Type B pancreatic cell (in vitro differentiated cells): ENCODE measurements around the gene FMO3. TPM values are rescaled to one million over a fixed set of nuclear protein-coding genes. Genes with fewer than 3 reads are reported as not detected.
A peak's percentile ranks its signal among the peaks of the same experiment; 100 is the strongest.

Experiments
- DNase-seq: peaks from one replicate; pipeline ENCODE4 v3.0.0; 2021; ENCODE audit warnings: mixed read lengths; ENCODE audit not compliant: unreplicated experiment; ENCODE audit errors: extremely low spot score
- H3K27ac Mint-ChIP-seq: 2 replicates; pipeline ENCODE4 v1.8.0; 2021; ENCODE audit warnings: mild to moderate bottlenecking, mixed read lengths
- H3K27me3 Mint-ChIP-seq: 2 replicates; pipeline ENCODE4 v1.8.0; 2021; ENCODE audit warnings: mixed read lengths
- H3K36me3 Mint-ChIP-seq: 2 replicates; pipeline ENCODE4 v1.8.0; 2021; ENCODE audit warnings: mixed read lengths
- H3K4me1 Mint-ChIP-seq: one replicate; pipeline ENCODE4 v1.8.0; 2021; ENCODE audit warnings: mixed read lengths; ENCODE audit not compliant: unreplicated experiment
- H3K4me3 Mint-ChIP-seq: 2 replicates; pipeline ENCODE4 v1.8.0; 2021; ENCODE audit warnings: mild to moderate bottlenecking, mixed read lengths
- H3K9me3 Mint-ChIP-seq: 2 replicates; pipeline ENCODE4 v1.8.0; 2021; ENCODE audit warnings: mixed read lengths
- total RNA-seq: library from RNA; stranded (reverse); gene quantifications from 2 replicates; pipeline ENCODE4 v1.2.1, GENCODE V29; 2021; ENCODE audit warnings: low replicate concordance
- TF ChIP-seq, protein P1 (sequence below): fragments of 200-600 bp; sonication (generic); conservative IDR thresholded peaks from 2 replicates; pipeline ENCODE4 v1.5.0; 2021; ENCODE audit warnings: antibody characterized with exemption, mild to moderate bottlenecking

The FMO3 gene
- total RNA-seq, 1 donor from 2014 or later: 0.56 TPM

DNA sequence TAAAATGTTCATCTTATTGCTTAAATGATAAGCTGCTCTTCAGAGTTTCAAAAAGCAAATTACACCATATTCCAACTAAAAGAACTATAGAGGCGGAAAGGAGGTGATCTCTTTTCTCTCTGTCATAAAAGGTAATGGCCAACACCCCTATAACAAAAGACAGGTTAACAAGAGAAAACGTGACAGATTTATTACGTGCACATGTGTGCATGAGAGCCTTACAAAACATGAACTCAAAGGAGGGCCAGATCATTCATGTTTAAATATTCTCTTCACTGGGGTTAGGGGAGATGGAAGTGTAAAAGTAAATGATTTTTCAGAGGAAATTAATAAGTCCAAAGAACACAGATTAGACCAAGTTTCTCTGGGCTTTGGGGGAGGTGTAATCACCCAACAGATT lies 67.8 kb downstream of the FMO3 start:
- TF ChIP-seq, protein P1, sequence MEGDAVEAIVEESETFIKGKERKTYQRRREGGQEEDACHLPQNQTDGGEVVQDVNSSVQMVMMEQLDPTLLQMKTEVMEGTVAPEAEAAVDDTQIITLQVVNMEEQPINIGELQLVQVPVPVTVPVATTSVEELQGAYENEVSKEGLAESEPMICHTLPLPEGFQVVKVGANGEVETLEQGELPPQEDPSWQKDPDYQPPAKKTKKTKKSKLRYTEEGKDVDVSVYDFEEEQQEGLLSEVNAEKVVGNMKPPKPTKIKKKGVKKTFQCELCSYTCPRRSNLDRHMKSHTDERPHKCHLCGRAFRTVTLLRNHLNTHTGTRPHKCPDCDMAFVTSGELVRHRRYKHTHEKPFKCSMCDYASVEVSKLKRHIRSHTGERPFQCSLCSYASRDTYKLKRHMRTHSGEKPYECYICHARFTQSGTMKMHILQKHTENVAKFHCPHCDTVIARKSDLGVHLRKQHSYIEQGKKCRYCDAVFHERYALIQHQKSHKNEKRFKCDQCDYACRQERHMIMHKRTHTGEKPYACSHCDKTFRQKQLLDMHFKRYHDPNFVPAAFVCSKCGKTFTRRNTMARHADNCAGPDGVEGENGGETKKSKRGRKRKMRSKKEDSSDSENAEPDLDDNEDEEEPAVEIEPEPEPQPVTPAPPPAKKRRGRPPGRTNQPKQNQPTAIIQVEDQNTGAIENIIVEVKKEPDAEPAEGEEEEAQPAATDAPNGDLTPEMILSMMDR: no peak
- Mint-ChIP-seq H3K27me3 (peaks cover 6% of the 10 kb centered on the region), H3K36me3 (no peaks in the 10 kb centered on the region), H3K27ac (no peak overlapping the region), H3K4me3 (no peak overlapping the region), H3K9me3 (peaks cover 6% of the 10 kb centered on the region), H3K4me1 (peaks cover 21% of the 10 kb centered on the region)
- DNase-seq: no peak

- TF ChIP-seq, protein P1: no peak
- H3K4me1 Mint-ChIP-seq: peaks cover 21% of the 10 kb centered on the region
- H3K4me3 Mint-ChIP-seq: no peak overlapping the region
- DNase-seq: no peak
- H3K36me3 Mint-ChIP-seq: no peaks in the 10 kb centered on the region
- no peak overlapping the region for H3K27ac Mint-ChIP-seq
- peaks cover 6% of the 10 kb centered on the region for H3K27me3 Mint-ChIP-seq
- H3K9me3 Mint-ChIP-seq: peaks cover 6% of the 10 kb centered on the region
Measured at GRCh38 chr1:171159148-171159547, 68.4 kb downstream of the FMO3 start.

DNA sequence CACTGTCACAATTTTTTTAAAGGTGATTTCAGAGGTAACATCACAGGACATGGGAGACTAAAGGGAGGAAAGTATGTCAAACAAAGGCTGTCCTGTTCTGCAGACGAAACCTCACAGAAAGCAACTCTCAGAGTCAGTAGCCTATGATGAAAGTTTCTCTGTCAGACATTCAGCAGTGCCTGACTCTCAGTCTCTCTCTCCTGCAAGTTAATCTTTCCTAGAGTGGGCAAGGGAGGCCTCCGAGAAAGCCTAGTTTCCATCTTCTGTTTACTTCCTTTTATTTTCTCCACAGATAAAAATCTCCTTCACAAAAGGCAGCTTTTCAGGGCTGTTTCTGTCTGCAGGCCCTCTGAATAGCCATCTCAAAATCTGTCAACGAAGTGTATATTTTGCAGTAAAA lies 69.5 kb downstream of the FMO3 start:
- Mint-ChIP-seq H3K27ac (no peak overlapping the region), H3K4me3 (no peak overlapping the region), H3K9me3 (peaks cover 10% of the 10 kb centered on the region), H3K27me3 (peaks cover 6% of the 10 kb centered on the region), H3K4me1 (peaks cover 21% of the 10 kb centered on the region), H3K36me3 (no peaks in the 10 kb centered on the region)
- TF ChIP-seq, protein P1: no peak
- DNase-seq: no peak

DNA sequence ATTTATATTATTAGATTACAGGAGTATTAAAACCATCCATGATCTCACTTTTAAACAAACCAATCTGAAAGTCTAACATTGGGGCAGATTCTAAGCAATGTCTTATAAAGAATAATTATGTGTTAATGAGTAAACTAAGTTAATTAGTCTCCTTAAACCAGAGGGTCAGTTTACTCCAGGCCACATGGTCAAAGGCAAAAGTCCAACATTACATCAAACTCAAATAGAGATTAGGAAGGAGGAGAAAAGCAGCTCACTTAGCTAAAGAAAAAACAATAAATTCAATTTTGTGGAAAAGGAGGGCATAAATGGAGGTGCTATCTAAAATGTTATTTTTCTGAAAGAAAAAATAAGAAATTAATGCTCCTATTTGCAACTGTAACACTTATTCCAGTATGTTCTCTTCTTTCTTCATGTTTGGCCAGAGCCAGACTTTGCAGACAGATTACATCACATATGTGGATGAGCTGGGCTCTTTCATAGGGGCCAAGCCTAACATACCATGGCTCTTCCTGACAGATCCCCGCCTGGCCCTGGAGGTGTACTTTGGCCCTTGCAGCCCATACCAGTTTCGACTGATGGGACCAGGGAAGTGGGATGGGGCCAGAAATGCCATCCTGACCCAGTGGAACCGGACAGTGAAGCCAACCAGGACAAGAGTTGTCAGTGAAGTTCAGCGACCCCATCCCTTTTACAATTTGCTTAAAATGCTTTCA lies 70.1 kb downstream of the FMO3 start:
- TF ChIP-seq, protein P1: no peak
- H3K27ac Mint-ChIP-seq: peak overlapping the region; percentile 12
- no peak for DNase-seq

DNA sequence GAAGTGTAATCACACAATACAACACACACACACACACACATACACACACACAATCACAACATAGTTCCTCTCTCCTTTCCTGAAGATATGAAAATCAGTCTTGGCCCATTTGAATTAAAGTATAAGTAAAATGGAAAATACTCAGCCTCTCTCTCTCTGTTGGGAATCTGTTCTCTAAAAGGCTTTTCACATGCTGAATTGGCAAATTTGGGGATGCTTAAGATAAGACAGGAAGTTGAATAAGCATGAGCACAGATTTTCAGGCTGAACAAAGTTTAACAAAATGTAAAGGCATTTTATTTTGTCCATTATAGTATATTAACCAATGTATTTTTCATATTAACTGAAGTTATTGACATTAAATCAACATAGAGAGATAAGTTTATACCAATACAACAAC lies 70.7 kb downstream of the FMO3 start:
- Mint-ChIP-seq H3K9me3 (peaks cover 10% of the 10 kb centered on the region), H3K36me3 (no peaks in the 10 kb centered on the region), H3K27ac (peak overlapping the region; percentile 12), H3K27me3 (peaks cover 6% of the 10 kb centered on the region), H3K4me1 (peaks cover 21% of the 10 kb centered on the region), H3K4me3 (no peak overlapping the region)
- DNase-seq: no peak
- TF ChIP-seq, protein P1: no peak

More for the DNA sequence above, 70.1 kb downstream of the FMO3 start:
- H3K36me3 Mint-ChIP-seq: no peaks in the 10 kb centered on the region
- peaks cover 21% of the 10 kb centered on the region for H3K4me1 Mint-ChIP-seq
- H3K27me3 Mint-ChIP-seq: peaks cover 6% of the 10 kb centered on the region
- H3K4me3 Mint-ChIP-seq: no peak overlapping the region
- peaks cover 10% of the 10 kb centered on the region for H3K9me3 Mint-ChIP-seq
